Fibroblast of villous mesenchyme (primary cell): ENCODE results near the gene RANGRF. TPM values are rescaled to one million over a fixed set of nuclear protein-coding genes. Genes with fewer than 3 reads are reported as not detected.
"Not testable (repeated sequence)": the region's sequence is repeated elsewhere in the genome, so short reads cannot be mapped to it uniquely, and the experiment has no call there.

Source experiments
- DNase-seq: peaks from one replicate; pipeline ENCODE4 v3.0.0-alpha.2; 2010; ENCODE audit warnings: low read depth
- H3K4me3 ChIP-seq: 2 replicates; pipeline ENCODE4 v1.5.1; 2011; ENCODE audit warnings: low read depth, mild to moderate bottlenecking, low read length
- total RNA-seq: library from RNA; depleted of rRNA; stranded (reverse); fragments of >200 nt; gene quantifications from 2 replicates; pipeline ENCODE4 v1.2.3, GENCODE V29; 2012
- TF ChIP-seq, protein P1 (sequence below): IDR thresholded peaks from 2 replicates; pipeline ENCODE4 v1.5.1; 2012; ENCODE audit warnings: low read depth, mild to moderate bottlenecking, low read length; ENCODE audit not compliant: insufficient read depth

Gene RANGRF, protein sequence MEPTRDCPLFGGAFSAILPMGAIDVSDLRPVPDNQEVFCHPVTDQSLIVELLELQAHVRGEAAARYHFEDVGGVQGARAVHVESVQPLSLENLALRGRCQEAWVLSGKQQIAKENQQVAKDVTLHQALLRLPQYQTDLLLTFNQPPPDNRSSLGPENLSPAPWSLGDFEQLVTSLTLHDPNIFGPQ
- 8.2 and 13.5 TPM in 2 replicates for total RNA-seq

DNA sequence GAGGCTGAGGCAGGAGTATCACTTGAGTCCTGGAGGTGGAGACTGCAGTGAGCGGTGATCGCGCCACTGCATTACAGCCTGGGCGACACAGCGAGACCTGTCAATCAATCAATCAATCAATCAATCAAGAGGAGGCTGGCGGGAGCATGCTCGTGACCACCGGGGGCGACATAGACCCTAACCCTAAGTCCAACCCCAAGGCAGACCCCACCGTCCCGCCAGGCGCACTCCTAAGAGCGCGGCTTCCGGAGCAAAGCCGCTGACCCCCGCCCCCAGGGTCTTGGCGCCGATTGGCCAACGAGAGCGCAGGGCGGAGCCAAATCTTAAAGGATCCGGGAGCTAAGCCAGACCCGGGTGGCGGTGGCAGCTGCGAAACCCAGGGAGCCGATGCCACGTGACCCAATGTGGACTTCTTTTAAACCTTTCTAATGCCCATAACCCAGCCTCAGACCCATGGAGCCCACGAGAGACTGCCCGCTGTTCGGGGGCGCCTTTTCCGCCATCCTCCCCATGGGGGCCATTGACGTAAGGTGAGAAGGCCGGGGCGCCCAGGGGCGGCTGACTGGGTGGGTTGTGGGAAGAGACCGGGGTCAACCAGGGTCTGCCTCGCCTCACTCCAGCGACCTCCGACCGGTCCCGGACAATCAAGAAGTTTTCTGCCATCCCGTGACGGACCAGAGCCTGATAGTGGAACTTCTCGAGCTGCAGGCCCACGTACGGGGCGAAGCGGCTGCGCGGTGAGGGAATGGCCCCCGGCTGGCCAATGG, at the start of gene RANGRF:
TSS of gene RANGRF (plus strand) at position 335 of the 767 bp plus-strand sequence. CDS start at position 454, 119 bp downstream.
- TF ChIP-seq, protein P1, sequence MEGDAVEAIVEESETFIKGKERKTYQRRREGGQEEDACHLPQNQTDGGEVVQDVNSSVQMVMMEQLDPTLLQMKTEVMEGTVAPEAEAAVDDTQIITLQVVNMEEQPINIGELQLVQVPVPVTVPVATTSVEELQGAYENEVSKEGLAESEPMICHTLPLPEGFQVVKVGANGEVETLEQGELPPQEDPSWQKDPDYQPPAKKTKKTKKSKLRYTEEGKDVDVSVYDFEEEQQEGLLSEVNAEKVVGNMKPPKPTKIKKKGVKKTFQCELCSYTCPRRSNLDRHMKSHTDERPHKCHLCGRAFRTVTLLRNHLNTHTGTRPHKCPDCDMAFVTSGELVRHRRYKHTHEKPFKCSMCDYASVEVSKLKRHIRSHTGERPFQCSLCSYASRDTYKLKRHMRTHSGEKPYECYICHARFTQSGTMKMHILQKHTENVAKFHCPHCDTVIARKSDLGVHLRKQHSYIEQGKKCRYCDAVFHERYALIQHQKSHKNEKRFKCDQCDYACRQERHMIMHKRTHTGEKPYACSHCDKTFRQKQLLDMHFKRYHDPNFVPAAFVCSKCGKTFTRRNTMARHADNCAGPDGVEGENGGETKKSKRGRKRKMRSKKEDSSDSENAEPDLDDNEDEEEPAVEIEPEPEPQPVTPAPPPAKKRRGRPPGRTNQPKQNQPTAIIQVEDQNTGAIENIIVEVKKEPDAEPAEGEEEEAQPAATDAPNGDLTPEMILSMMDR: no peak
- DNase-seq: peak; percentile 86
- H3K4me3 ChIP-seq: peak within 1 kb of the TSS; percentile 91

DNA sequence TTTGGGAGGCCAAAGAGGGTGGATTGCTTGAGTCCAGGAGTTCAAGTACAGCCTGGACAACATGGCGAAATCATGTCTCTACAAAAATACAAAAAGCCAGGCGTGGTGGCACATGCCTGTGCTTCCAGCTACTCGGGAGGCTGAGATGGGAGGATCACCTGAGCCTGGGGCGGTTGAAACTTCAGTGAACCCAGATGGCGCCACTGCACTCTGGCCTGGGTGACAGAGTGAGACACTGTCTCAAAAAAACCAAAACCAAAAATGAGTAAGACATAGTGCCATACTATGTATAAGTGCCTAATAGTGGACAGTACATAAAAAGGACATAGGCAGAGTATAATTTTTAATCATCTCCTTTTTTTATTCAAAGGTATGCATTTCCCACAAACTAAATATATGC, 44.6 kb upstream of the RANGRF start:
- H3K4me3 ChIP-seq: no peak overlapping the region
- TF ChIP-seq, protein P1: no peak
- no peak for DNase-seq

DNA sequence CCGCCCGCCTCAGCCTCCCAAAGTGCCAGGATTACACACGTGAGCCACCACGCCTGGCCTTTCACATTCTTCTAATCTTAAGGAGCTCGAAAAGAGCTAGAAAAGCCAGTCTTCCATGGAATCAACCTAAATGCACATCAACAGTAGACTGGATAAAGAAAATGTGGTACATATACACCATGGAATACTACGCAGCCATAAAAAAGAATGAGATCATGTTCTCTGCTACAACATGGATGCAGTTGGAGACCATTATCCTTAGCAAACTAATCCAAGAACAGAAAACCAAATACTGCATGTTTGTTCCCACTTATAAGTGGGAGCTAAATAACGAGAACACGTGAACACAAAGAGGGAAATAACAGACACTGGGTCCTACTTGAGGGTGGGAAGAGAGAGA, 43.7 kb upstream of the RANGRF start:
- no peak overlapping the region for H3K4me3 ChIP-seq
- TF ChIP-seq, protein P1: no peak
- DNase-seq: no peak

DNA sequence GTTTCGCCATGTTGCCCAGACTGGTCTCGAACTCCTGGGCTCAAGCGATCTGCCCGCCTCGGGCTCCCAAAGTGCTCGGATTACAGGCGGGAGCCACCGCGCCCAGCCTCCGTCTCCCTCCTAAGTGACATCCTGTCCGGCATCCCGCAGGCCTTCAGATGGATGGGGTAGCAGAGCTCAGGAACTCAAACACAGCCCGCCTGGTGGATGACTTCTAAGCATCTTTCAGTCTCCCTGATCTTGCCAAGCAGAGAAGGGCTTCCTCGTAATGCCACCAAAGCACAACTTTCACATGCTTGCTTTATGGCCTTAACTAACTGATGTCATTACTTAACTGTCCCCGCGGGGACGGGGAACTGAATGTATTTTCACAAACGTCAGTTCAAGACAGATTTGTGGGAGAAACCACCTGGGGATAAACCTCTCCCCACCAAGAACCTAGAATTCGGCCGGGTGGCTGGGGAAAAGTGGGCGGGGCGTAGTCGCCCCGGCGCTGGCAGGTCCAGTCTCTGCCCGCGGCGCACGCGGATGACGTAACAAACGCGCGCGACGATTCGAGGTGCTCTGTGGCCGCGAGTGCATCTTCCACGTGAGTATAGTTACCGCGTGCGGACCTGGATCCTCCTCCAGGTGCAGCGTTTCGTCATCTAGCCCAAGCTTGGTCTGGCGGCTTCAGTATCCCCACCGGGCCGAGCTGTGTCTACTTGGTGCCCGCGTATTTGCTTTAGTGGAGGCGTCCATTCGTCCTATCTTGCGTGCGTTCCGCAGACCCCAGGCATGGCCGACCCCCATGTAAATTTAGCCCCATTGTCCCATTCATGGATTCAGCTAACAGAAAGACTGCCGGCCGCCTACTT, 39.5 kb upstream of the RANGRF start, which contains the start of gene PFAS:
TSS of gene PFAS (plus strand) at position 539 of the 857 bp plus-strand sequence. CDS start 4,649 bp downstream, outside the sequence.
- peak within 1 kb of the TSS; percentile 80 for H3K4me3 ChIP-seq
- DNase-seq: peak; percentile 93
- TF ChIP-seq, protein P1: no peak

DNA sequence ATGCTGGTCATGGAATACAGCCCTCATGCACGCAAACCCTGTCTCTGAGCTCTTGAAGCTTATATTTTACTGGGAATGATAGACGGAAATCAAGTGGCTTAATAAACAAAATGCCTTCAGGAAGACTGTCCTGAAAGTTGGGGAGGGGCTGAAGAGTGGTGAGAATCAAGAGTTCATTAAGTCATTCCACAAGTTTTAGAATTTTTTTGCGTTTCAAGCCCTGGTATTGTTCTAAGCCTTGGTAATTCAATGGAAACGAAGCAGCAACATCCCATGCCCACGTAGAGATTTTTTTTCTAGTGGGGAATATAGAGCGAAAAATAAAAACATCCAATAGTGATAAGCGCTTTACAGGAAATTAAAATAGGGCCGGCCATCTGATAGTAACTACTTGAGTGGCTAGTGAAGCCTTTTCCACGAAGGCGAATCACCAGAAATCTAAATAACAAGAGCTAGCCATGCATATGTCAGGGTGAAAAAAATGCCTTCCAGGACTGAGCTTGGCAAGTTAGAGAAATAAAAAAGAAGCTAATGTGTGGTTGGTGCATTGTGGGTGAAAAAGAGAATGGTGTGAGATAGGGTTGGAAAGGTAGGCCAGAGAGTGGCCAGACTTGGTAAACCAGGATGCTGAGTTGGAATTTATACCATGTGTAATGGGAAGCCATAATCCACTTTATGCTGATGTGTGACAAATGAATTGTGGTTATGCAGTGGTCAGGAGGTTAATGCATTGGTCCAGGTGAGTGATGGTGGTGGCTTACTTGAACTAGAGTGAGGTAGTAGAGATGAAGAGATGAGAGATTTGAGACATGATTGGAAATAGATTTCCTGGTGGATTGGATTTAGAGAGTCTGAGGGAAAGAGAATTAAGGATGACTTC, 38.6 kb upstream of the RANGRF start:
- peak overlapping the region; percentile 80 for H3K4me3 ChIP-seq
- no peak for DNase-seq
- TF ChIP-seq, protein P1: no peak

DNA sequence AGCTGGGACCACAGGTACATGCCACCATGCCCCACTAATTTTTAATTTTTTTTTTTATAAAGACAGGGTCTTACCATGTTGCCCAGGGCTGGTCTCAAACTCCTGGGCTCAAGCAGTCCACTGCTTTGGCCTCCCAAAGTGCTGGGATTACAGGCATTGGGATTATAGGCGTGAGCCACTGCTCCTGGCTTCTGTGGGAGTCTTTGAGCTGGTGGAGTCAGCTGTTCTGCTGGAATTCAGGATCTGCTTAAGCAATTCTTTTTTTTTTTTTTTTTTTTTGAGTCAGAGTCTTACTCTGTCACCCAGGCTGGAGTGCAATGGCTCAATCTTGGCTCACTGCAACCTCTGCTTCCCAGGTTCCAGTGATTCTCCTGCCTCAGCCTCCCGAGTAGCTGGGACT, 37.1 kb upstream of the RANGRF start:
- peak; percentile 3 for DNase-seq

More for the DNA sequence above, 37.1 kb upstream of the RANGRF start:
- not testable (repeated sequence) for H3K4me3 ChIP-seq
